Testis (tissue), 3 donors: ENCODE measurements around the gene PEPD. TPM values are rescaled to one million over a fixed set of nuclear protein-coding genes. Genes with fewer than 3 reads are reported as not detected.

Source experiments
- DNase-seq: peaks from one replicate; pipeline ENCODE4 v3.0.0-alpha.2; 2019
- H3K27ac ChIP-seq, 2 donors: fragments of 200-600 bp; sonication (generic); one replicate each; pipeline ENCODE4 v1.5.1; 2019
- H3K27me3 ChIP-seq: fragments of 200-600 bp; sonication (generic); one replicate; pipeline ENCODE4 v1.5.1; 2019
- H3K36me3 ChIP-seq: fragments of 200-600 bp; sonication (generic); one replicate; pipeline ENCODE4 v1.5.1; 2017; ENCODE audit warnings: low read depth; ENCODE audit errors: missing control alignments
- H3K4me1 ChIP-seq: fragments of 200-600 bp; sonication (generic); one replicate; pipeline ENCODE4 v1.5.1; 2019
- H3K4me3 ChIP-seq, 2 donors: fragments of 200-600 bp; sonication (generic); one replicate each; pipeline ENCODE4 v1.5.1; 2017 to 2019
- H3K9me3 ChIP-seq: fragments of 200-600 bp; sonication (generic); one replicate; pipeline ENCODE4 v1.5.1; 2017
- POLR2A ChIP-seq: fragments of 450-650 bp; IDR thresholded peaks from one replicate; pipeline ENCODE4 v1.6.1; 2017; ENCODE audit warnings: antibody characterized with exemption, mild to moderate bottlenecking, moderate library complexity
- WGBS, 2 donors: methylation state at CpG; one replicate each; pipeline ENCODE4 v1.1.5; 2018; 5-methylcytosine and 5-hydroxymethylcytosine counted together
- intact Hi-C: fragments of 100-400 bp; cut with DNase I; formaldehyde crosslinking; loops from one replicate; pipeline ENCODE4 v1.15.1; 2023; ENCODE audit warnings: low total_unique reads
- polyA plus RNA-seq: library from polyadenylated mRNA; stranded (reverse); fragments of 350-450 nt; fragmentation: Illumina TruSeq; extraction: RNeasy Lipid Tissue Mini Kit (QIAGEN cat#74804); gene quantifications from one replicate; pipeline ENCODE4 v1.2.3, GENCODE V29; 2014; ENCODE audit warnings: low read depth, low replicate concordance; ENCODE audit not compliant: insufficient read depth
- total RNA-seq, 2 donors: library from RNA; depleted of rRNA; stranded (reverse); fragments of >200 nt; gene quantifications; one replicate each; pipeline ENCODE4 v1.2.3, GENCODE V29; 2016
- TF ChIP-seq, protein P1 (sequence below), 3 experiments: fragments of 450-650 bp in 2 of 3; fragments of 200-600 bp in 1 of 3; sonication (generic) in 1 of 3; IDR thresholded peaks; one replicate each; pipeline ENCODE4 v1.5.1; 2016 to 2019; ENCODE audit warnings: antibody characterized with exemption in 3 of 3, mild to moderate bottlenecking in 2 of 3, moderate library complexity in 1 of 3

Gene PEPD
- total and polyA plus RNA-seq, 3 donors from 2014 or later: 51.1 to 87.9 (median 58.0) TPM

DNA sequence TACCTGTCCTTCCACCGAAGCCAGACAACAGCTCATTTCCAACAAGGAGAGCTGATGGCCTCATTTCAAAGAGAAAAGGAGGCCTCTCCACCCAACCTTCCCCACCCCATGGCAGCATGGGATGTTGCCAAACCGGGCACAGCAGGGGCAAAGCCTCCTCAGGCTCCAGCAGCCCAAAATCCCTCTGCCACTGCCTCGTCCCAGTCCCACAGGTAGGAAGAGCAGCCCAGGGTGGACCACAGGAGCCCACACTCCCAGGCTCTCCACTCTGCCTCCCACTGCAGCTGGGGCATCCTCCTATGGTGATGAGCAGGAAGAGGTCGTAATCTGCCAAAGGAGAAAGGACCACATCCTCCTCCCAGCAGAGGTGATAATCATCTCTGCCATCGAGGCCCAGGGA is 50.9 kb downstream of the PEPD start:
- DNase-seq: no peak
- Histone ChIP-seq H3K9me3 (no peaks in the 10 kb centered on the region), H3K36me3 (no peaks in the 10 kb centered on the region), H3K4me3 (no peak overlapping the region), H3K4me1 (no peaks in the 10 kb centered on the region), H3K27me3 (no peaks in the 10 kb centered on the region), H3K27ac (no peak overlapping the region)
- TF ChIP-seq POLR2A: no peak
- TF ChIP-seq, protein P1, sequence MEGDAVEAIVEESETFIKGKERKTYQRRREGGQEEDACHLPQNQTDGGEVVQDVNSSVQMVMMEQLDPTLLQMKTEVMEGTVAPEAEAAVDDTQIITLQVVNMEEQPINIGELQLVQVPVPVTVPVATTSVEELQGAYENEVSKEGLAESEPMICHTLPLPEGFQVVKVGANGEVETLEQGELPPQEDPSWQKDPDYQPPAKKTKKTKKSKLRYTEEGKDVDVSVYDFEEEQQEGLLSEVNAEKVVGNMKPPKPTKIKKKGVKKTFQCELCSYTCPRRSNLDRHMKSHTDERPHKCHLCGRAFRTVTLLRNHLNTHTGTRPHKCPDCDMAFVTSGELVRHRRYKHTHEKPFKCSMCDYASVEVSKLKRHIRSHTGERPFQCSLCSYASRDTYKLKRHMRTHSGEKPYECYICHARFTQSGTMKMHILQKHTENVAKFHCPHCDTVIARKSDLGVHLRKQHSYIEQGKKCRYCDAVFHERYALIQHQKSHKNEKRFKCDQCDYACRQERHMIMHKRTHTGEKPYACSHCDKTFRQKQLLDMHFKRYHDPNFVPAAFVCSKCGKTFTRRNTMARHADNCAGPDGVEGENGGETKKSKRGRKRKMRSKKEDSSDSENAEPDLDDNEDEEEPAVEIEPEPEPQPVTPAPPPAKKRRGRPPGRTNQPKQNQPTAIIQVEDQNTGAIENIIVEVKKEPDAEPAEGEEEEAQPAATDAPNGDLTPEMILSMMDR (IDR thresholded peaks at IDR 0.05): no peak
- 83 to 90% methylated on average over 4 to 5 of the region's 5 CpGs for WGBS, 2 donors
- intact Hi-C loops: no loop called here

DNA sequence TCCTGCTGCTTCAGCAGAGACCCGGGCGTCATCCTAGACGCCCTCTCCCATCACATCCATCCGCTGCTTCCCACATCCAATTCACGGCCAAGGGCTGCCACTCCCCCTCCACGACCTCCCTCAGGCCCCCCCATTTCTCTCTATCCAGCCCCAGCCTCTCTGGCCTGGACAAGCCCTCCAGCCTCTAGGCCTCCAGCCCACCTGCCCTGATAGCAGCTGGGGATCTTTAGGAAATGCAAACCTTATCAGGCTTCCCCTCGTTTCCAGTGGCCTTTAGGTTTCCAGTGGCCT is 51.6 kb downstream of the PEPD start:
- no peak overlapping the region for H3K4me3 ChIP-seq
- H3K9me3 ChIP-seq: no peaks in the 10 kb centered on the region
- DNase-seq: no peak
- no peak overlapping the region for H3K27ac ChIP-seq
- no peaks in the 10 kb centered on the region for H3K4me1 ChIP-seq
- H3K36me3 ChIP-seq: no peaks in the 10 kb centered on the region
- intact Hi-C loops: no loop called here
- H3K27me3 ChIP-seq: no peaks in the 10 kb centered on the region
- TF ChIP-seq, protein P1 (IDR thresholded peaks at IDR 0.05): no peak
- TF ChIP-seq POLR2A: no peak
- 88 to 93% methylated on average over 7 of the region's 7 CpGs for WGBS, 2 donors

DNA sequence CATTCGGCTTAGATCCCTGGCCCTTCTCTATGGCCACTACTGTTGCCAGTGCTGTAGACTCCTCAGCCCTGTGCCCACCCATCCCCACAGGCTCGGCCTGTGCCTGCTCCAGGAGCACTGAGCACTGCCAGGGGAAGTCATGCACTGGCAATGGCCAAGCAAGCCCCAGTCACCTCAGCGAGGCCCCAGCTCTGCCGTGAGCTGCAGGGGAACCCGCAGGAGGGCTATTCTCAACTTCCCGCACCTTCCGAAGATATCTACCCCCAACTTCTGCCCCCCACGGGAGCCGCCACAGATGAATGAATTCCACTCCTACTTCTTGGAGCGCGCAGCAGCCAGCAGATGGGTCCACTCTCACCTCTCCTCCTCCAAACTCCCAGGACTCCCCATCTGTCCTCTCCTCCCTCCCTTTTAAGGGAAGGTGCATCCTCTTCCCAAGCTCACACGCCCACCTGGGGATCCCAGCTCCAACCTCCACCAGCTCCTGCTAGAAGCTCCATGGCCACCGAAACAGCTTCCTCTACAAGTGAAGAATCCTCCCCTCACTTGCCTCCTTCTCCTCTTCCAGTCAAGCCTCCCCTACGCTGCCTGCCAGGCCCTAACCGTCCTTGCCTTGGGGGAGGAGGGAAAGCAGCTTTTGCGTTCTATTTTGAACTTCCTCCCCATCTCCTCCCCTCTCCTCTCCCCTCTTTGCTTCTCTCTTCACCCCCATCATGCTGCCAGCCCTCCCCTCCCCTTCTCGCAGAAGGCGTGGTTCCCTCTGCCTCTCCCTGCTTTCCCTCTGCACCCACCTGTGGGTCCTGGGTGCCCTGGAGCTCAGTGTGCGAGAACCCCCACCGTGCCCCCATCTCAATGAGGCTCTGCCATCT is 52.2 kb downstream of the PEPD start:
- no peak overlapping the region for H3K27ac ChIP-seq
- no peak overlapping the region for H3K4me3 ChIP-seq
- H3K27me3 ChIP-seq: no peaks in the 10 kb centered on the region
- WGBS, 2 donors: 88 to 89% methylated on average over 20 of the region's 20 CpGs
- H3K36me3 ChIP-seq: no peaks in the 10 kb centered on the region
- TF ChIP-seq POLR2A: no peak
- TF ChIP-seq, protein P1 (IDR thresholded peaks at IDR 0.05): no peak
- H3K9me3 ChIP-seq: no peaks in the 10 kb centered on the region
- no peaks in the 10 kb centered on the region for H3K4me1 ChIP-seq
- intact Hi-C loops: no loop called here
- no peak for DNase-seq

DNA sequence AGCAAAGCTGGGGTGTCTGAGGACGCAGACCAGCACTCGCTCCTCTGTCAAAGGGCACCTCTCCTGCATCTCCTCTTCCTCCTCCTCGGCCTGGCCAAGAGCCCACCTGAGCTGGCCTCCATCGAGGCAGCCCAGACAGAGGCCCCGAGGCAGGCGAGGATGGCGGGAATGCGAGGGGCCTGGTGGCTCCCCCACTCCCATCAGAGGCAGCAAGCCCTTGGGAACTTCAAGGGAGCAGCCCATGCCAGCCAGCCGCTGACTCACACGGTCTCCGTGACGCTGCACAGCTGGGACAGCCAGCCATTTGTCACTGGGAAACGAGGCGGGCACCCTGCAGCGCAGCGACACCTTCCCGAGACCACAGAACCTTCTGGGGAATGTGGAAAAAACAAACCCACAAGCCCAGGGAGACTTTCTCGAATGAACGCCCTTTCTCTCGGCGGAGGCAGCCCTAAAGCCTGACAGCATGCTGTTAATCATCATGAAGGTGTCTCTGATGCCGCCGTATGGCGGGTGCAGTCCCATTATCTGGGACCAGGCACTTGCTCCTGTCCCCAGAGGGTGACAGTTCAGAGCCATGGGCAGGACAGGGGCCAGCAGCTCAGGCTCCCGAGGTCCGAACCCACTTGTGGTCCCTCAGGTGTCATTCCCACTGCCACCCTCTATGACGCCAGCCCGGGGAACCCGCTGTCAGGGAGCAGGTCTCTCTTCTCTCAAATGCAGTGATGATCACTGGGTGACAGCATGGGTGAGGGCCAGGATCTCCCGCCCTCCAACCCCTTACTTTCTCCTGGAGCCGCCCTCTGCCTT is 53.0 kb downstream of the PEPD start:
- Histone ChIP-seq H3K4me1 (no peaks in the 10 kb centered on the region), H3K27ac (no peak overlapping the region), H3K36me3 (no peaks in the 10 kb centered on the region), H3K27me3 (no peaks in the 10 kb centered on the region), H3K9me3 (no peaks in the 10 kb centered on the region), H3K4me3 (no peak overlapping the region)
- 80 to 88% methylated on average over 21 to 31 of the region's 31 CpGs for WGBS, 2 donors
- TF ChIP-seq, protein P1 (IDR thresholded peaks at IDR 0.05): no peak
- no peak for TF ChIP-seq POLR2A
- intact Hi-C loops: no loop called here
- DNase-seq: no peak
